Calu3 (cell line): ENCODE measurements around the gene MAPK8IP3. TPM values are rescaled to one million over a fixed set of nuclear protein-coding genes. Genes with fewer than 3 reads are reported as not detected.

Experiments used
- BruUV-seq: library from RNA; stranded (reverse); fragments of 400-500 nt; replicated peaks from 2 replicates; lab custom pipeline; 2021; lab: Mats Ljungman, UMichigan
- CTCF ChIA-PET: fragments of 300-600 bp; sonication (Branson Sonifier 250); formaldehyde crosslinking; loops from one replicate; lab custom pipeline; 2022; ENCODE audit warnings: antibody characterized with exemption; lab: Charles Lee
- DNase-seq: peaks from one replicate; pipeline ENCODE4 v3.0.0; 2022
- H3K27ac Mint-ChIP-seq: one replicate; pipeline ENCODE4 v1.8.0; 2022; ENCODE audit warnings: mixed read lengths; ENCODE audit not compliant: unreplicated experiment
- H3K27me3 Mint-ChIP-seq: one replicate; pipeline ENCODE4 v1.8.0; 2022; ENCODE audit warnings: mixed read lengths; ENCODE audit not compliant: unreplicated experiment
- H3K36me3 Mint-ChIP-seq: one replicate; pipeline ENCODE4 v1.8.0; 2022; ENCODE audit warnings: mild to moderate bottlenecking, moderate library complexity, mixed read lengths; ENCODE audit not compliant: insufficient read depth, unreplicated experiment
- H3K4me1 Mint-ChIP-seq: one replicate; pipeline ENCODE4 v1.8.0; 2022; ENCODE audit warnings: mild to moderate bottlenecking, low read depth, mixed read lengths; ENCODE audit not compliant: unreplicated experiment
- H3K4me3 Mint-ChIP-seq: one replicate; pipeline ENCODE4 v1.8.0; 2022; ENCODE audit warnings: mild to moderate bottlenecking, low read depth, moderate library complexity, mixed read lengths; ENCODE audit not compliant: unreplicated experiment
- H3K9me3 Mint-ChIP-seq: one replicate; pipeline ENCODE4 v1.8.0; 2022; ENCODE audit warnings: low read depth, mixed read lengths; ENCODE audit not compliant: unreplicated experiment
- intact Hi-C: fragments of 100-400 bp; cut with micrococcal nuclease; formaldehyde crosslinking; loops from one replicate; pipeline ENCODE4 v1.10.0; 2022; ENCODE audit not compliant: unreplicated experiment
- total RNA-seq: library from RNA; stranded (reverse); gene quantifications from 2 replicates; pipeline ENCODE4 v1.2.3, GENCODE V29; 2022
- TF ChIP-seq, protein P1 (sequence below): fragments of 200-600 bp; IDR thresholded peaks from one replicate; pipeline ENCODE4 v1.8.0; 2022; ENCODE audit warnings: antibody characterized with exemption; ENCODE audit not compliant: unreplicated experiment

The MAPK8IP3 gene
- total RNA-seq, 1 experiment from 2014 or later = 110 TPM

- DNase-seq = no peak
- Mint-ChIP-seq H3K9me3 (no peaks in the 10 kb centered on the region), H3K36me3 (peaks cover 81% of the 10 kb centered on the region), H3K4me1 (peaks cover 8% of the 10 kb centered on the region), H3K27me3 (no peaks in the 10 kb centered on the region), H3K27ac (peak overlapping the region; percentile 56), H3K4me3 (peak overlapping the region; percentile 76)
- TF ChIP-seq, protein P1, sequence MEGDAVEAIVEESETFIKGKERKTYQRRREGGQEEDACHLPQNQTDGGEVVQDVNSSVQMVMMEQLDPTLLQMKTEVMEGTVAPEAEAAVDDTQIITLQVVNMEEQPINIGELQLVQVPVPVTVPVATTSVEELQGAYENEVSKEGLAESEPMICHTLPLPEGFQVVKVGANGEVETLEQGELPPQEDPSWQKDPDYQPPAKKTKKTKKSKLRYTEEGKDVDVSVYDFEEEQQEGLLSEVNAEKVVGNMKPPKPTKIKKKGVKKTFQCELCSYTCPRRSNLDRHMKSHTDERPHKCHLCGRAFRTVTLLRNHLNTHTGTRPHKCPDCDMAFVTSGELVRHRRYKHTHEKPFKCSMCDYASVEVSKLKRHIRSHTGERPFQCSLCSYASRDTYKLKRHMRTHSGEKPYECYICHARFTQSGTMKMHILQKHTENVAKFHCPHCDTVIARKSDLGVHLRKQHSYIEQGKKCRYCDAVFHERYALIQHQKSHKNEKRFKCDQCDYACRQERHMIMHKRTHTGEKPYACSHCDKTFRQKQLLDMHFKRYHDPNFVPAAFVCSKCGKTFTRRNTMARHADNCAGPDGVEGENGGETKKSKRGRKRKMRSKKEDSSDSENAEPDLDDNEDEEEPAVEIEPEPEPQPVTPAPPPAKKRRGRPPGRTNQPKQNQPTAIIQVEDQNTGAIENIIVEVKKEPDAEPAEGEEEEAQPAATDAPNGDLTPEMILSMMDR = no peak
- TSS peak; percentile 16 for BruUV-seq
- intact Hi-C loops = no loop called here
- CTCF ChIA-PET = interaction anchor here (0.5 kb wide), 1 partner anchor 439 kb away, joined by 3 read pairs; no protein-coding TSS in a partner anchor
Measured at GRCh38 chr16:1769402-1770300, 63.7 kb downstream of the MAPK8IP3 start.

- CTCF ChIA-PET = interaction anchor here (0.6 kb wide), 1 partner anchor 93 kb away, joined by 3 read pairs; the partner anchor contains the start of gene JPT2
- H3K9me3 Mint-ChIP-seq = no peaks in the 10 kb centered on the region
- intact Hi-C loops = no loop called here
Measured at GRCh38 chr16:1770328-1771187, 64.6 kb downstream of the MAPK8IP3 start.

GRCh38 chr16:1771188-1771863 is 65.3 kb downstream of the MAPK8IP3 start, which contains the start of gene NME3:
NME3 (minus strand) TSS chr16:1771543; CDS start chr16:1771534, 9 bp downstream.
- intact Hi-C loops = no loop called here
- H3K36me3 Mint-ChIP-seq = peaks cover 92% of the 10 kb centered on the region
- H3K27ac Mint-ChIP-seq = peak within 1 kb of the TSS; percentile 56
- peak; percentile 90 for DNase-seq
- H3K9me3 Mint-ChIP-seq = no peaks in the 10 kb centered on the region
- BruUV-seq = no TSS peak
- CTCF ChIA-PET = interaction anchor here (0.6 kb wide), 1 partner anchor 93 kb away, joined by 3 read pairs; the partner anchor contains the start of gene JPT2
- peaks cover 8% of the 10 kb centered on the region for H3K4me1 Mint-ChIP-seq
- peak within 1 kb of the TSS; percentile 76 for H3K4me3 Mint-ChIP-seq
- TF ChIP-seq, protein P1 = no peak
- no peaks in the 10 kb centered on the region for H3K27me3 Mint-ChIP-seq

More at GRCh38 chr16:1770328-1771187, 64.6 kb downstream of the MAPK8IP3 start:
- Mint-ChIP-seq H3K27ac (peak overlapping the region; percentile 56), H3K4me1 (peaks cover 8% of the 10 kb centered on the region), H3K36me3 (peaks cover 85% of the 10 kb centered on the region), H3K4me3 (peak overlapping the region; percentile 76), H3K27me3 (no peaks in the 10 kb centered on the region)
- peak; percentile 48 for DNase-seq
- TSS peak; percentile 34 for BruUV-seq
- TF ChIP-seq, protein P1 = no peak
